HG02610 (cell line): ENCODE measurements around the gene GLB1L2.

ENCODE experiments used
- ATAC-seq: cut with Tn5 transposase; IDR thresholded peaks from one replicate; pipeline ENCODE4 v1.9.1; 2021; ENCODE audit warnings: mild to moderate bottlenecking, moderate library complexity; ENCODE audit not compliant: unreplicated experiment

Gene GLB1L2

DNA sequence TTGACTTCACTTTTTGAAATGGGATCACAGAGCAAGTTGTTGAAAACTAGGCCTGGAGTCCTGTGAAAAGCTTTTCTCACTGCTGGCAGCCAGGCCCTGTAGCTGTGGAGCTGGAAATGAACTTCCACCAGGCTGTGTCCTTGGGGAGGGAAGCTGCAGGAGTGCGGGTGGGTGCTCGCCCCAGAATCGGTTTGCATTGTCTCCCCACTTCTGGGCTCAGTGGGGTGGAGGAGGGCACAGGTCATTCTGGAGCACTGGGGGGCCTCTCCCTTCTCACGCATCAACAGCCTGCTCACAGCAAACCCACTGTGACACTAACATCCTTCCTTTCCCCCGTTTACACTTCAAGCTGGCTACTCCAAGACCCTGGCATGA lies 15.2 kb downstream of the GLB1L2 start:
- no peak for ATAC-seq

DNA sequence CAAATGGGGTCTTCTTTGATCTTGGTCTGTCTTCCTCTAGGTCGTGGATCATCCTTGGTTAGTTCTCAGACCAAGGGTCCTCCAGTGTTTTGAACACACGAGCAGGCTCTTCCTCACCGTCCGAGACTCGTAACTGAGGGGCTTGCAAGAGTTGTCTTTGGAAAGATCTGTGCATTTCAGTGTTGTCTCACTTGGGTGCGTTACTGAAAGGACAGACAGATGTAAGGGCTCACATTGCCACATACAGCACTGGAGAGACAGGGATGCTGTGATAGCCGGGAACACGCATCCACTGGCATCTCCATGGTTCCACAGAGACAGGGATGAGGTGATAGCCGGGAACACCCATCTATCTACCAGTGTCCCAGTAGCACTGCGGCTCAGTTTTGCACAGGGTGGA lies 15.7 kb downstream of the GLB1L2 start:
- ATAC-seq: no peak

DNA sequence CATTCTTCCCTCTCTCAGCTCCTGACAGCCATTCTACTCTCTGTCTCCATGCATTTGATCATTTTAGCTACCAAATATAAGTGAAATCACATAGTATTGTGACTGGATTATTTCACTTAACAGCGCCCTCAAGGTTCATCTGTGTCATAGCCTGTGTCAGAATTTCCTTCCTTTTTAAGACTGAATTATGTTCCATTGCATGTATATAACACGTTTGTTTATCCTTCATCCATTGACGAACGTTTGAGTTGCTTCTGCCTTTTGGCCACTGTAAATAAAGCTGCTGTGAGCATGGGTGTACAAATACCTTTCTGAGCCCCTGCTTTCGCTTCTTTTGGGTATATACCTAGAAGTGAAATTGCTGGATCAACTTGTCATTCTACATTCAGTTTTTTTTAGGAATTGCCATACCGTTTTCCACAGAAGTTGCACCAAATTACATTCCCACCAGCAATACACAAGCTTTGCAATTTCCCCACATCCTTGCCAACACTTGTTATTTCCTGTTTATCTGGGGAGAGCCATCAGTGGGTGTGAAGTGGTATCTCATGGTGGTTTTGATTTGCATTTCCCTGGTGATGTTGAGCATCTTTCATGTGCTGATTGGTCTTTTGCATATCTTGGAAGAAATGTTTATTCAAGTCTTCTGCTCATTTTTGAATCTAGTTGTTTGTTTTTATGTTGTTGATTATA lies 17.5 kb downstream of the GLB1L2 start:
- no peak for ATAC-seq

DNA sequence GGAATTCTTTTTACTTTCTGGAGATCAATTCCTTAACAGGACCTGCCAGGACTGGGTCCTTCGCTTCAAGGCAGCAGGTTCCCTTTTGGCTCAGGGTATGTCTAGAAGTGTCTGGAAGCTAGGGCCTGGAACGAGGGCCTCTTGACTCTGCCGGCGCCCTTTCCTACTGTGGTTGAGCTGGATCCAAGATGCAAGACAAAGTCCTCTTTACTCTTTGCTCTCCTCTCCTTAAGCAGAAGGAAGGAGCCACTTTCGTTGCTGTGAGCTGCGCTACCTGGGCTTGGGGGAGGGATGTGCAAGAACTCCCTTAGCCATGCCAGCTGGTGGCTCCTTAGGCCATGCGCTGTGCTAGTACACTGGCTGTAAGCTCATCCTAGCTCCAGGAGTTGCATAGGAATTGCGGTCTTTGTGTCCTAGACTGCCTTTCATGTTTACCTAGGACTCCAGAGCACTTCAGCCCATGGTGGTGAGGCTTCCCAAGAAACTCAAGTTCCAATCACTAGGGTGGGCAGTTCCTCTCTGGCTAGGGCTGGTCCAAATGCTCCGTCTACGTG lies 18.1 kb downstream of the GLB1L2 start:
- ATAC-seq: no peak

DNA sequence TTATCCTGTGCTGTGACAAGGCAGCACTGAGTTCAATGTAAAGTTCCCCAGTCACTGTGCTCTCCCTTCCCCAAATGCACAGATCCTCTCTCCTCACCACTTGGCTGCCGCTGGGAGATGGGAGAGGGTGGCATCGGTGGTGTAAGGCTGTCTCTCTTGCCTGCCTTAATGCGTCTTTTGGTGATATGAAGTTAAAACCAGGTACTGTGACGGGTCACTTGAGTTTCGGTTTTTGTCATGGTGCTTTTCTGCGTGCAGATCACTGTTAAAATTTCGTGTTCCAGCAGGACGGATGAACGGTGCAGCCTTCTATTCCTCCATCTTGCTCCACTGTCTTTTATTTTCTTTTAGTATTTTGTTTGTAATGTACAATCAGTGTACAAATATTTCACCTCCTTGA lies 18.6 kb downstream of the GLB1L2 start:
- no peak for ATAC-seq

DNA sequence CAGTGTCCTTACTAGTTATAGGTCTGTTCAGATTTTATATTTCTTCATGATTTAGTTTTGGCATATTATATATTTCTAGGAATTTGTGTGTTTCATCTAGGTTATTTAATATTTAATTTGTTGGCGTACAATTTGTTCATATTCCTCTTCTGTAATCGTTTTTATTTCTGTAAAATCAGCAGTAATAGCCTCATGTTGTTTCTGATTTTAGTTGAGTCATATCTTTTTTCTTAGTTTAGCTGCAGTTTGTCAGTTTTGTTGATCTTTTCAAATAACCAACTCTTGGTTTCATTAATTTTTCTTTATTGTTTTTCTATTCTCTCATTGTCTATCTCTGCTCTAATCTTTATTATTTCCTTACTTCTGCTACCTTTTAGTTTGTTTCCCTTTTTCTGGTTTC lies 20.3 kb downstream of the GLB1L2 start:
- ATAC-seq: no peak

DNA sequence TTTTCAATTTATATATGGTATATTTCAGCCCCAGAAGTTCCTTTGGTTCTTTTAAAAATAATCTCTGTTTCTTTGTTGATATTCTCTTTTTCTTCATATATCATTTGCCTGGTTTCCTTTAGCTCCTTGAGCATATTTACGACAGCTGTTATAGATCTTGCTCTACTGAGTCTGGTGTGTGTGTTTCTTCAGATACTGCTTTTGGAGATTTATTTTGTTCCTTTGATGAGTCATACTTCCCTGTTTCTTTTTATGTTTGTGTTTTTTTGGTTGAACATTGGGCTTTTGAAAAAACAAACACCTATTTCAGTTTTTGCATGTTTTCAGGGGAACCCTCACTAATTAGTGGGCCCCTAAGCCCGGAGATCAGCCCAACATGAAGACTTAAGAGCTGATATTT lies 23.3 kb downstream of the GLB1L2 start:
- ATAC-seq: no peak

DNA sequence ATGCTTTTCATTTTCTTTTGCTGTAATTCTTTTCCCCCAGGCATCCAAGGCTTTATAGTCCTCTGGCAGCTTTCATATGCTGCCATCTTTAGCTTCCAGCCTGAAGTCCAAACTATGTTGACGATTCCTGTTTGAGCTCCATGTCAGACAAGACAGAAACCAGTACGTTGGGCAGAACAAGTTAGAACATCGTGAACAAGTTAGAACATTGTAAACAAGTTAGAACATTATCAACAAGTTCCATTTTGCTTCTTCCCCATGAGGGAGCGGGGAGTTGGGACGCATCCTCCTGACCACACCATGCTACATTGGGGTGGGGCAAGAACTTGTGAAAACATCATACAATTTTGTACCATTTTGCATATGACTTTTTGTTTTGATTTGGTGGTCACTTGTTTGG lies 23.9 kb downstream of the GLB1L2 start:
- no peak for ATAC-seq

DNA sequence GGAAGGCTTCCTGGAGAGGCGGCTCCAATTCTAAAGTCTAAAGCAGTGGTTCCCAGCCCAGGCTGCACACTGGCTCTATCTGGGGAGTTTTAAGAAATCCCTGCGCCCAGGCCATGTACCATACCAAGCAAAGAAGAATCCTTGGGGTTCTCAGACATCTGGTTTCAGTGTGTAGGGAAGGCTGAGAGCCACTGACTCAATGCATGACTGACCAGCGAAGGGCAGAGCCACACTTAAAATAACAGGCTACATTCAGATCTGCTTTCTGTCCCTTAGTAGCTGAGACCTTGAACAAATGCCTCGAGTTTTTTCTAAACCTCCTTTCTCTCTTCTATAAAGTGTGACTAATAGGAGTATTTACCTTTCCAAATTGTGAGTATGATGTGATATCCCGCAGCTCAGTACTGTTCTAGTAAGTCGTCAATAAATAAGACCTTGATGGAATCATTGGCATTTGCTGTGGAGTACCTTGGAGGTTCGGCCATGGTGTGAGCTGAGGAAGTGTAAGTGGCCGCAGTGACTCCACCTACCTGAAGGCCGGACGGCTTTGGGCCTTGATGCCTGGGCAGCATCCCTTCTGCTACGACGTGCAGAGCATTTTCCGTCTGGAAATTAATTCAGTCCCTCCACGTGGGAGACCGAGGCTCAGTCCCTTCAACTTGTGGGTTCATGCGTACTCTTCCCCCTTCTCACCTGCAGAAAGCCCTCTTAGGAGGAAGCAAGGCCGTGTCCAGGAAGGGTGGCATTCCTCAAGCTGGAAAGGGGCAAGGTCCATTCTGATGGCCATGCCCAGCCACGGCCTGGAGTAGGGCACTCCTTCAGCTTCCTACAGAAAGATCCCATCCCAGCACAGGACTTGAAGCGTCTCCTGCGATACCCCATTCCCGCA lies 25.1 kb downstream of the GLB1L2 start:
- ATAC-seq: no peak

DNA sequence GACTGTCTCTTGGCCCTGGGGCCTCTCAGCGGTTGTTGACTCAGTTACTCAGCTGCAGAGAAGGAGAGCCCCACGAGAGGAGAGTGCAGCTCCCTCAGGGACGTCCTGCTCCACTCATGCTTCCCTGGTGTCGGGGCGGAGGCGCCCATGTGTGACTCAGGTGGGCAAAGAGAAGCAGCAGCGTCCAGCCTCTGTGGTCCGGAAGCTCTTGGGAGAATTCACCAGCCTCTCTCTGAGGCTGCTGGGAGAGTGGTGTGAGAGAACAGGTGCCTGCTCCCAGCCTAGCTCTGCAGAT lies 25.7 kb downstream of the GLB1L2 start:
- ATAC-seq: no peak

DNA sequence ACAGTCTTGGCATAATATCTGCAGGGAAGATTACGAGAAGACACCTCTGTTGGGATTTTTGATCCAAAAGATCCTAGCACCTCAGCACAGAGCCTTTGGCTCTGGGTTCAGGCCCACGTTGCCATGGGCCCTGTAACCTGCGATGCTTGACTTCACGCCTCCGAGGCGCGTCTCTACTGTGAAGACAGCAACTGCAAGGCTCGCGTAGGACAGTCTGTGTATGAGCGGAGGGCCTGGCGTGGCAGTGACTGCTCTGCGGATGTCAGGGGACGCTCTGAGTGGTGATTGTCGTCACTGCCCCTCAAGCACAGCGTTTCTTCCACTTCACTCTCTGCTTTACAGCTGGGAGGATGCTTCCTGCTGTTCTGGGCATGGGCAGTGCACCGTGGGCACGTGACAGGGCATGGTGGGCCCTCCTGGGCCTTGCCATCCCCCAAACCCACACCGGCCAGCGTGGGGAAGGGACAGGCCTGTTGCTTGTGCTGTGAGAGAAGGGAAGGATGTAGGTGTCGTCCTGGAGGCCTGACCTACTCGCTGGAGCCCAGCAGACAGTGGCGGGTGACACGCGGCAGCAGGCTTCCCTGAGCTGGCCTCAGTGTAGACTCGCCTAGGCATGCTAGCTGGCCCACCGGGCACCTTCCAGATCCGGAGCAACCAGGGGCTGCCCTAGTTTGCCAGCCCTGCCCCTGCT lies 26.5 kb downstream of the GLB1L2 start:
- ATAC-seq: no peak

DNA sequence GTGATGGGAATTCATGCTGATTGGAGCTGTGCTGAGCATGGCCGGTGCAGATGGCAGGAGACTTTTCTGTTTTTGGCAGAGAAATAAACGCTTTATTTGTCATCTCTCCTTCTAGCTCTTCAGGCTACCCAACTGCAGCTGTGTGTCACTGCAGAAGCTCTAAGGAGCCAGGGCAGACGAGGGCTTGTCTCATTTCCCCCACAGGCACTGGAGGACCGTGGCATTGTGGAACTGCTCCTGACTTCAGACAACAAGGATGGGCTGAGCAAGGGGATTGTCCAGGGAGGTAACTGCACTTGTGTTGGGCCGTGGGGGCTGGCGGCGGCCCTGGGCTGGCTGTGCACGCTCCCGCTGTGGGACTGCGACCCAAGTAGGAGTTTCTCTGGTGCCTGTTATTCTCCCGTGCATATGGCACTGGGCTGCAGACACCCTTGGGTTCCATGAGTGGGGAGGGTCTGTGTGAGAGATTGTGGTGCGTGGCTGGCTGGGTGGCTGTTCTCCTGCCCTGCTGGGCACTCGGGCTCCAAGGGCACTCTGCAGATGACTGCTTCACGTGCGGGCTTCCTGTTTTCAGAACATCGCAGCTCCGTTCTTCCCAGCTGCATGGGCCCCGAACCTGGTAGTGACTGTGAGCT lies 27.2 kb downstream of the GLB1L2 start:
- no peak for ATAC-seq

DNA sequence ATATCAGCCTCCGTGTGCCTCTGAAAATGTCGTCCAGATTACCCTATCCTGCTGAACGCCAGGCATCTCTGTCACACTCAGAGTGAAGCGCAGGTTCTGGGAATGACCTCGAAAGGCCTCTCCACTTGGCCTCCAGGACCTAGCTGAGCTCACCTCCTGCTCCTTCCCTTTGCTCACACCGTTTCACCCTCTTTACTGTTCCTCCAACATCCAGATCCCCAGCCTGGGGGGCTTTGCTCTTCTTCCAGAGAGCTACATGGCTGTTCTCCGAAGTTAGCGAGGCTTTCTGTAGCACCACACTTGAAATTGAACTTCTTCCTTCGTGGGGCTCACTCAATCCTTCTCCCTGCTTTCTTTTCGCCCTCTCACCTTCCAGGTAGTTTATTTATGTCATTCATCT lies 27.9 kb downstream of the GLB1L2 start:
- ATAC-seq: no peak

DNA sequence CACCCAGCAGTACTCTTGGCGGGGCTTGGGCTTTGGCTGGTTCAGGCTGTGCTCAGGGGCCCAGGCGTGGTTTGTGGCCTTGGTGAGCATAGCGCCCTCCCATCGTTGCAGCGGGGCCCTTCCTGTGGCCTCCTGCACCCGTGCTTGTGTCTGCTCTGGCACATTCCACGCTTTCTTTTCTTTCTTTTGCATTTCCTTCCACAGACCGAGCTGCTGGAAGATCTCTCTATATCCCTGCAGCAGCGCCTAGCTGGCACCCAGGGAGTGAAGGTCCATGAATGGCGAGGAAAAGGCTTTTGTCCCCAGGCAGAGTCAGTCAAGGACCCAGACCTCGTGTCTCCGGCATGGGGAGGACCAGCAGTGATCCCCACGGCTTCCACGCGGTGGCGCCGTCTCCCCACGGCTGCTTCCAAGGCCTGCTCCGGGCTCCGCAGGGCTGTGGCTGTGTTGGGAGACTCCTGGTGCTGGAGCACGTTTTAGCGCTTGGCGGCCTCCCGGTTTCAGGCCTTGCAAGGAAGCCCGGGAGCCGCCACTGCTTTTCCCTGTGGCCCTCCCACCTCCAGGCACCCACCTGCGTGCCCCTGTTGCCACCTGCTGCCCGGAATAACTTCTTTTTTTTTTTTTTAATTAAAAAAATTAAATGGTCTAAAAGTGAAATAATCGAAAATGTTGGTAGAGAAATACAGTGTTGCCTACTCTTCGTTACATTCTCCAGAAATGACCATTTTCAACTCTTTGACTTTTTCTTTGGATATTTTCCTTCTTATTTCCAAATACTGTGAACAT lies 28.5 kb downstream of the GLB1L2 start:
- peak; percentile 73 for ATAC-seq

DNA sequence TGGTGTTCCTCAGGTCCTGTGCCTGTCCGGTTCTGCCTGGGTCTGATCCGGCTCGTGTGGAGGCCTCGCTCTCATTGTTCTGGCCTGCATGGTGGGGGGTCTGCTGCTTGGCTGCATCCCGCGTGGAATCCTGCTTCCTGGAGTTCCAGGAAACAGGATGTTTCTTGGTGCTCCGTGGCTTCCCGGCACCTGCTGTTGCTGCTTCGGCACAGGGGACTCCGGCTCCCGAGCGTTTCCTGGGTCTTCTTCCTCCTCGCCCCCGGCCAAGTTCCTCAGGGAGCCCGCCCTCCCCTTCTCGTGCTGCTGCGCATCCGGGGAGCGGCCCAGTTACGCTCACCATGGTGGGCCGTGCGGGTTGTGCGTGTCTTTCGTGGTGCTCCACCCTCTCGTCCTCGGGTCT lies 29.9 kb downstream of the GLB1L2 start:
- ATAC-seq: no peak

DNA sequence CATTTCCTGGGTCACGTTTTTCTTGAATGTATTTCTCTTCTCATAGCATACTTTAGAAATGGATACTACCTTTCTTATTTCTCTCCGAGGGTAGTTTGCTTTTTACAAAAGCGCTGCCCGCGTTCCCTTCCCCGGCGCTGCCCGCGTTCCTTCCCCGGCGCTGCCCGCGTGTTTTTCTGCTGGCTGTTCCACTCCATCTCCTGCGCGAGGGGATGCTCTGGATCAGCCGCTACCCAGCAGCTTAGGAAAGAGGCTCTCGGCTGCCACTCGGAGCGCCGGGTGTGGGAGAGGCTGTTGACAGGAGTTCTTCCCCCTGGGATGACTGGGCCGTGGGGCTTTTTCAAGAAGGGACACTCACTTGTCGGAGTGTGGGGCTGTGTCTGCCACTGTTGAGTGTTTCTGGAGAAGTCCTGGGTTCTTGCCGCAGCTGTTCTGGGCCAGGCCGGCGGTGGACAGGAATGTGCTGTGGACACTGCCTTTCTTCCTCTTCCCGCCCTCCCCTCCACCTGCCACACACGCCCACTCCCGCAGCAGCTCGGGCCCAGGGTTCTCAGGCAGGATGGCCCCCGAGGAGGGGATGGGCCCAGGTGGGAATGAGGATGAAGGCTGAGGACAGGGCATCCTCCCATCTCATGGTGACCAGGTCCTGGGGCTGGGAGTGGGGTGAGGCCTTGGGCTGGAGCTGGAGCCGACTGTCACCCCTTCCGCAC lies 30.6 kb downstream of the GLB1L2 start:
- no peak for ATAC-seq

DNA sequence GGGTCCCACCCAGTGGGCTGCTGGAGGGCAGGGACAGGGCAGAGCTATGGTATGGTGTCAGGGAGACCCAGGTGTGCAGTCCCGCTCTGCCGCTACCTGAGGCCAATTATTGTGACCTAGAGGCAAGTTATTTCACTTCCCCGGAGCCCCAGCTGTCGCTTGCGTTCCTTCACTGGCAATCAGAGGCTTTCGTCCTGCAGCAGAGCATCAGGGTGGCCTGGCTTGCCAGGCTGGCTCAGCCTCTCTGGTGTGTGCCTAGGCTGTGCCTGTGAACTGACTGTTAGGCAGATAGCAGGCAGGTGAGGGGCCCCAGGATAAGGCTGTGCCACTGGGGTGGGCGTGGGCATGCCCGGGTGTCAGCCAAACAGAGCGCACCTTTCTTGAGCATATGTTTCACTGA lies 31.4 kb downstream of the GLB1L2 start:
- ATAC-seq: no peak

DNA sequence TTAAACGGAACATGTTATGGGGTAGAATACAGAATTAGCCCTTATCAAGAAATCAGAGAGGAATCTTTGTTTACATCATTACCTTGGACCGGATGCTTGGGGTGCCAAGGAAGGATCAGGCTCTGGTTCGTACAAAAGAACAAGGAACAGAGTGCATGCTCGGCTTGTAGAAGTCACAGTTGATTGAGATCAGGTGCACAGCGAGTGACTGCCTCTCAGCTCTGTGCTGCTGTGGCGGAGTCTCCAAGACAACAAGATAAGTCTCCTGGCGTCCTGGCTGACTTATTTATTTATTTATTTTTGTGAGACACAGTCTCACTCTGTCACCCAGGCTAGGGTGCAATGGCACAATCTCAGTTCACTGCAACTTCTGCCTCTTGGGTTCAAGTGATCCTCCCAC lies 31.8 kb downstream of the GLB1L2 start:
- no peak for ATAC-seq

DNA sequence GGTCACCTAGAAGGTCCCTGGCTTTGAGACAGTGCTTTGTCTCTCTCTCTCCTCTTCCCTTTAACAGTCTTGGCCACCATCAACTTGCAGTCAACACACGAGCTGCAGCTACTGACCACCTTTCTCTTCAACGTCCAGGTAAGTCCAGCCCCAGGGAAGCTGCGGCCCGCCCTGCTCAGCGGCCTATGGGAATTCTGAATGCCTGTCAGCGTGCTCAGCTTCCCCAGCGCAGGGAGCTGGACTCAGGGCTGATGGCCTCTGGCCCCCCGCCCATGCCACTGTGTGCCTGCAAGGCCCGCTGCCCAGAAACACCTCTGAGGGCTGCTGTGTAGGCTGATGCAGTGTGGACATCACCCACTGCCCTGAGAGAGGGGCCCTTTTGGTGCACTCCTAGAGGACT lies 32.5 kb downstream of the GLB1L2 start:
- no peak for ATAC-seq
